HS-5 (cell line): ENCODE data around the gene HOXB5.
A peak's percentile ranks its signal among the peaks of the same experiment; 100 is the strongest.

Experiments
- DNase-seq: peaks from one replicate; pipeline ENCODE4 v3.0.0-alpha.2; 2012; ENCODE audit warnings: low read depth

The HOXB5 gene

DNA sequence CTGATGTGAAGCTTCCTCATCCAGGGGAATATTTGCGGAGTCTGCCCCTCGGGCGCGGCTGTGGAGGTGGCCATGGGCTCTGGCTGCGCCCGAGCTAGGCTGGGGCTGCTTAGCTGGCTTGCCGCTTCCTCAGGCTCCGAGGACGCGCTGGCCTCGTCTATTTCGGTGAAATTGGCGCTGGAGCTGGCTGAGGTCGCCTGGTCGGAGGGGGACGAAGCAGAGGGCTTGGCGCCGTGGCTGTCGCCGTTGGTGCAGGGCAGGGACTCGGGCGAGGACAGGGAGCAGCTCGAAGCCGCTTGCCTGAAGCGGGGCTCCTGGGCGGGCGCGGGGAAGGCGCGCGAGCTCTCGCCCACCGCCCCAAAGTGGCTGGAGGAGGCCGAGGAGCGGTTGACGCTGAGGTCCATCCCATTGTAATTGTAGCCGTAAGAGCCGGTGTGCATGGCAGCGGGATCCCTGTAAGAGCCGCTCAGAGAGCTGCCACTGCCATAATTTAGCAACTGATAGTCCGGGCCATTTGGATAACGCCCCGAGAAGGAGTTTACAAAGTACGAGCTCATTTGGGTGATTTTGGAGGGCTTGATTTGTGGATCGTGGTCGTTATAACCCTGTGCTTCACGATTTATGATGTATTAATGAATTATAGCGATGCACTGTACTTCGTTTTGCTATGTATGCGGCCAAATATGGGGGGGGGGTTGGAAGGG lies at the start of gene HOXB5:
TSS of gene HOXB5 (minus strand) at position 654 of the 704 bp plus-strand sequence. CDS start at position 557, 97 bp downstream.
- no peak for DNase-seq

DNA sequence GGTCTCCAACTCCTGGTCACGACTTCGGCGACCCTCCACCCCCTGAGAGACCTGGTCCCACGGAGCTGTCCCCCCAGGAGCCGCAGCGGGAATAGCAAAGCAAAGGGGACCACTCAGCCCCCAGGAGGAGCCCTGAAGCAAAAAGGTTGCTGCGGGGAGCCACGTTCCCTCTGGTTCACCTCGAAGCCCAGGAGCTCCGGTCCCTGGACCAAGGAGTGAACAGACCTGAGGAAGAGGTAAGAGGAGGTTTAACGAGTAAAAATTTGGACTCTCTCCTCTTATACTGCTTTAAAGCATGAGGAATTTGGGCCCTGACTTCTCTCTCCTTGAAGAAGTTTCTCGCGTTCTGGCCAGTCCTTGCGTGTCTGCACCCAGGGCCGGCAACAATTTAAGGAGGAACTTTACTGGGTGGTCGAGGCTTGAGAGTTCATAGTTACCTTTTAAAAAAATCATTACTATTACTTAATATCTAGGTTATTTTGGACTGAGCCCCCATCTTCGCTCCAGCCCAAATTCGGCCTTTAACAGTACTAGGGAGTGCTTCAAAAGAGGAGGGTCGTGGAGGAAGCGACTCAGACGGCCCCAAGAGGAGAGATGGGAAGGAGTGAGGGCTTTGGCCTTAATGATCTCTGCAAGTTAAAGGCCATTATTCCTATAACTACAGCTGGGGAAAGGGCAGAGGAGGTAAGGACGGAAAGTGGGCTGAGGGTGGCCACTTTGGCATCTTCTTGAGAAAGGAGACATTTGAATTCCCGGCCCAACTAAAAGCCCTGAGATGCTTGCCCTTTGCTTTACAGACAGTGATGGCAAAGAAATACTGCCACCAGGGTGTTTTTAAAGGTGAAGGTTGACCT lies 49.5 kb upstream of the HOXB5 start:
- no peak for DNase-seq

DNA sequence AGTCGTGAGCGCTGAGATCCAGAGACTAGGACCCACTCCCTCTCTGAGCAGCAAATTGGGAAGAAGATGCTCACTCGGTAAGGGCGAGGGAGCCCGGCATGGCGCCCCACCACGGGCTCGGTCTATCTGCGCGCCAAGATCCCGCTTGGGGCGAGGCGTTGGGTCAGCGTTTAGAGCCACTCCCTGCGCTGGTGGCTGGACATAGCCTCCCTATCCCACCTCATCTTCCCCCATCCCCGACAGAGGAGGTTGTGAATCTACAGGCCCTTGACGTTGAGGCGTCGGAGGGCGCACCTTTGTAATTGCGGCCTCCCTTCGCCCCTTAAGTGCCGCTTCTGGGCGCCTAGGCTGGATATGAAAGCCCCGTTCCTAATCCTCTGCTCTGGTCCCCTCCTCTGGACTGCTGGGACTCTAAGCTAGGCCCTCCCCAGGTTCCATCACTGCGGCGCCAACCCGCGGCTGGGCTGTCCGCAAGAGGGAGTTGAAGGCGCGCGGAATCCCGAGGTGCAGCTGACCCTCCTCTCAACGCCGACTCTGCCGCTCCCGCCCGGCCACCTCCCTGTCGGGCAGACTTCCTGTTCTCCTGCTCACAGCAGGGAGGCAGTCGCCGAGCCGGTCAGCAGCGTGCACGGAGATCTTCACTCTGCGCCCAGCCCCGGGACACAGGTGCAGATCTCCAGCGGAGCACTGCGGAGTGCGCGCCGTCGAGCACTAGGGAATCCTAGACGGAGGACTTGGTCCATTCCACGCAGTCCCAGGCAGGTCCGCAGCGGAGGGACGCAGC lies 48.7 kb upstream of the HOXB5 start:
- no peak for DNase-seq

DNA sequence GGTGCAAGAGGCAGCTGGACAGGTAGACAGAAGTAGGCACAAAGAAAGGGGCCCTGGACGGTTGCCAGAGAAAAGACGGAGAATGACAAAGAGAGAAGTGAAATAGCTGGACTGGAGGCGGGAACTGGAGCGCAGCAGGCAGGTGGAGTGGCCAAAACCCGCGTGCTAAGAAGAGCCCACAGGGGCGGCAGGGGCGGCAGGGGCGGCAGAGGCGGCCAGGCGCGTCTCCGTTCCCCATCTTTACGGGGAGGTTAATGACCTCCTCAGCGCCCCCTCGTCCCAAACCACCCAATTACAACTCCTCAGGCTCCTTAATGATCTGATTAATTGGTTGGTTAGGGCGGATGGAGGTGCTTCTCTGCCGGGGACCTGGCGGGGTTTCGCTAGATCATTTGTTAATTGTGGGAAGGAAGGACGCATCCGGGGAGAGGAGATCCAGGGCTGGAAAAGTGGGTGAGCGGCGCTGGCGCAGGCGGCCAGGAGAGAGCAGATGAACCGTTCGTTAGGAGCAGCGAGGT lies 48.0 kb upstream of the HOXB5 start:
- DNase-seq, result no peak

DNA sequence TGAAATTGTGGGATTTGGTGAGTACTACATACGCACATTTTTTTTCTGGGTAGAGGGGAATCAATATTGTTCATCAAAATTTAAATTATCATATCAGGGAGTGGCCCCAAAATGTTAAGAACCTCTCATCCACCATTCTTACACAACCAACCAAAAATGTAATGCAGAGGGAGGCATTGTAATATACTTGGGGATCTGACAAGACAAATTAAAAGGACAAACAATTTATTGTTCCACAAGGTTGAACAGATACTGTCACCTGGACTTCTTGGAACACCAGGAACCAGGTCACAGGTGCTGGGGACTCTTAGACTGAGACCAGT lies 47.2 kb upstream of the HOXB5 start:
- DNase-seq, result no peak

DNA sequence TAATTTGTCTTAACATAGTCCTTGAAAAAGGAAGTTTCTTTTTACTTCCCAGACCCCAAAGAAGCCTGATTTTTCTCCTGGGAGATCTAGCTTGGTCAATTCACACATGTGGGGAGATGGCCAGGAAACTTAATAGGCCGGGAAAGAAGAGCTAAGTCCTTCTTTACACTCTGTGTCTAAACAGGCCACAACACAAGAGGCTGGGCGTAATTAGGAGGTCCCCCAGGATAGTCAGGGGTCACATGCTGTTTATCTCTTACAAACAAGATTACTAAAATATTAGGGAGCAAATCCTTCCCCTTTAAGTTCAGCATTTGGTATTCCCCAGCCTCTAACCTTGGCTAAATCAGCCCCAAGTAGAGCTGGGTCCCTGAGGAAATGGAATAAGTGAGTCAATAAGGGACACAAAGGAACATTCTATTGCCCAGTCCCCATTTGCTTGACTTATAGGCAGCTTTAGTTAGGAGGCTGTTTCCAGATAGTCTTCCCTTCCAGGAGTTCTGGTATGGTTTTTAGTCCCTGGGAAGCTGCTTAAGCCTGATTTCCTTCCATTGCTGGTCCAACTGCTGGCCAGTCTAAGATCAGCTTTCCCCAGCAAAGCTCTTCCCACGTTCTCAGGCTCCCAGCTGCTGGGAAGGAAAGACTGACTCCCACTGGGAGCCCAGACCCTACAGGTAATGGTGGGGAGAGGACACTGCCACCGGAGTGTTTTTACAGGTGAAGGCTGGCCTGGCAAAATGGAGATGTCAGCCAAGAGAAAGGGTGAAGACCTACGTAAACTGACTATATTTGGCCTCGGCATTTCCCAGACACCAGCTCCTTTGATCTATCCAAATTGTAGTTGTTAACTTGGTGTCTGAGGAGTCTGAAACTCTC lies 46.6 kb upstream of the HOXB5 start:
- no peak for DNase-seq

DNA sequence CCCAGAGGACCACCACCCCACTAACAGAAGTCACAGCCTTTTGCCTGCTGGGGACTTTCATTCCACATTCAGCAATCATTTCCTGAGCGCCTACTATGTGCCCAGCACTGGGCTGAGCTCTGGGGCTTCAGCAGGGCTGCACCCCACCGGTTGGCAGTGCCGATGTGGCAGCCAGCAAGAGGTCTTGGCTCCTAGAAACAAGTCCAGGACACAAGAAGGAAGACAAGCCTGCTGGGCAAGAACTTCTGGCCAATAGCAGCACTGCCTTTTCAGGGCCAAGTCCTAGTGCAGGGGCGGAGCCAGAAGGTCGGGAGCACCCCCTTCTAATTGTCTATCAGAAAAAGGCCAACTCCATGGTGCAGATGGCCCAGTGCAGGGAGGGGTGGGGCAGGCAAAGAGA lies 45.6 kb upstream of the HOXB5 start:
- no peak for DNase-seq

DNA sequence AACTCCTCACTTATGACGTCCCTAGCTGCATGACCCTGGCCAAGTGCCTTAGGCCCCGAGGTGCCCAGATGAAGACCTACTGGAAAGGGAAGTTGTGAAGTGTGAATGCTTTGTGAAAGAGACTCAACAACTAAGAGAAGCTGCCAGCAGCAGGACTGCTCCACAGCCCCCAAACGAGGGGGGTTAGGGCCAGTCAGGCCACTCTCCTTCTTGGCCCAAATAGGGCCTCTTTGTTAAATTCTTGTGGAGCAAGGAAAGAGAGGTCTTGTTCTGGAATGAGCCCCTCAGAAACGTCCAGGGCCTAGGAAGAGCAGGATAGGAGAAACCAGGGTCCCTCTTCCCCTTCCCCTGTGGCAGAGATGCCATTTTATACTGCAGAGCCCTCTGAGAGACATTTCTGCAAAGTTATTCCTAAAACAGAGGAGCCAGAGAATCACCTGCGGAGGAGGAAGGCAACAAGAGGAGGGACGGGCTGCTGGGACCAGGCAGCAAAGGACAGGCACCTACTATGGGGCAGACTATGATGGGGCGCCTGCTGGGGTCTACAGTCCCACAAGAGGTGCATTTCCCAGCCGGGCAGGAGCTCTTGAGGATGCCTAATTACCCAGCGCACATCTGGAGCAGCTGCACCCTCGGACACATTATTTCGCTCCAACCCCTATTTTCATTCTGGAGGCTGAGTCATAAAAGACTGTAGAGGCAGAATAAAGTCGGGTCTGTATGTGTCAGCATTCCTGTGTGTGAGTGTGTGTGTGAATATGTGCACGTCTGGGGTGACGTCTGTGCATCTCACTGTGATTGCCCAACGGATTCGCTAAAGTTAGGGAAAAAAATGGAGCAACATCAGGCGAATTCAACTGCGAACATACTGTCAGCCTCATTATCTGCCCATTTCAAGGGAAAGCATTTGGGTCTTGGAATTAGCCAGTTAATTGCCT lies 44.0 kb upstream of the HOXB5 start:
- peak; percentile 82 for DNase-seq

DNA sequence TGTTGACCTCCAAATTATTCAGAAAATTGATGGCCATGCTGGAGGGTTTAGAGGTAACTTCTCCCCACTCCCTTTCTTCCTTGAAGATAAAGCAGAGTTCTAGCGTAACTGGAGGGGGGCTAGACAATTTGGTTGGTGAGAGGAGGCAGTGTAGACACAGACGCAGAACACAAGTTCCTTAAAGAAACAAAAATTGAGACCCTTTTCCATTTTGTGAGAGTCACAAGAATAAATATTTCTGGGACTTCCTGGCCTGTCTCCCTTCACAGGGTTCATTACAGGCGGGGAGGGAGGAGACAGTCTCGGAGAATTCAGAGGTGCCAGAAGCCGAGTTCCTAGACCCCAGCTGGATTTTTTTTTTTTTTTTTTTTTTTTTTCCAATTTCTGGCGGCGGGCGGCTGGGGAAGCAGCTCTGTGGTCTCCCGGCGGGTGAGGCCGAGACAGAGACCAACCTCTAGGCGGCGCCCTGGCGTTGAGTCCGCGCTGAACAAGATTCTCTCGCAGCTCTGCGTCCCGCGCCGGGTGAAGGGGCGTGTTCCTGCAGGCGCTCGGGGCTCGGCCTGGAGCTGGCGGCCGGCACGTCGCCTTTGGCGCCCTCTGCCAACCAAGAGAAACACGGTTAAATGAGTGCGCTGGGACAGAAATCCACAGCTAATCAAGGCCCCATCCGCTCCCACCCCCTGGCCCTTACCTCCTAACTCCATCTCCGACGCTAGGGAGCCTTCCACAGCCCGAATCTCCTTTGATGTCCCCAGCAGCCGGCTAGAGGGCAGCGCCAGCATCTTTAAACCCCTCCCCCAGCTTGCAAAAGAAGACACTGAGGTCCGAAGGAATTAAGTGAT lies 42.8 kb upstream of the HOXB5 start:
- DNase-seq, result no peak

DNA sequence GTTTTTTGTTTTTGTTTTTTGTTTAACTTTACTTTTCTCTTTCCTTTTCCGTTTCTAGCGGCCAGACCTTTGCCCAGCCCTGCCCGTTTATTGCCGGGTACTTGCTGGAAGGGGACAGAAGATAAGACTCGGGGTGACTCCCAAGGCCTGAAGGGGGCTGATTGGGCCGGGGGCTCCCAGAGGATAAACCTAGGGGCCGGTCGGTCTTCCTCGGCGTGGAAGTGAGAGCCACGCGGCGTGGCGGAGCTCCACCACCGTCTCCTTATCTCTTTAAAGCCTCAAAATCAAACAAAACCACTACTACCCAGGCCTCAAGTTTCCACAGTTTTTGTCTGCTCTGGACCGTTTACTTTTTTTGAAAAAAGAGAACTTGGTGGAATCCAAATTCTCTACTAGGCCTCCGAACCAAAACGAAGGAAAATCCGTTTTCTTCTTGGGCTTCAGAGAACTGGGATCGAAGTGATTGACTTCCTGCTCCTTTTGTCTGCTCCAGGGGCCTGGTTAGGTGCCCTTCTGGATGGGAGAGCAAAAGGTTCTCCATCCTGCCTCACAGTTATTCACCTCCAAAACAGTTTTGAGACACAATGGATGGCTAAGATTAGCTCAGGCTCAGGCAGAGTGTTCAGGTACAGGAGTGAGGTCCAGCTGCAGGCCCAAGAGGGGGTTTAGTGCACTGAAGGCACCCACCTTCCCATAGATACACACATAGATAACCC lies 41.1 kb upstream of the HOXB5 start:
- no peak for DNase-seq

DNA sequence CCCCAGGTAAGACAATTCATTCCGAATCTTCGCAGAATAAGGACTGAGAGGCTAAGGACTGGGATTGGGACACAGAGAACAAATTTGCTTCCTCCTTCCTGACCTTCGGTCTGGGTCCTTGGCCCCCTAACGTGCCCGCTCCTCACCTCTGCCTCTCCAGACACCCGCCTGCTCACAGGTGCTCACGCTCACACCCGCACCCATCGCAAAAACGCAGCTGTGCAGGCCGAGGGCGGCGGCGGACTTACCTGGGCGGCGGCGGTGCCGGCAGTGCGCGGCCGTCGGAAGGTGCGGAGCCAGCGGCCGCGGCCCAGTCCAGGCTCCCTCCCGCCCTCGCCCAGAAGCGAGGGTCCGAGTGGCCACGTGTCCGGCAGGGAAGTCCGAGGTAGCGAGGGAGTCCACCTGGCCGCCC lies 39.7 kb upstream of the HOXB5 start:
- DNase-seq, result no peak

DNA sequence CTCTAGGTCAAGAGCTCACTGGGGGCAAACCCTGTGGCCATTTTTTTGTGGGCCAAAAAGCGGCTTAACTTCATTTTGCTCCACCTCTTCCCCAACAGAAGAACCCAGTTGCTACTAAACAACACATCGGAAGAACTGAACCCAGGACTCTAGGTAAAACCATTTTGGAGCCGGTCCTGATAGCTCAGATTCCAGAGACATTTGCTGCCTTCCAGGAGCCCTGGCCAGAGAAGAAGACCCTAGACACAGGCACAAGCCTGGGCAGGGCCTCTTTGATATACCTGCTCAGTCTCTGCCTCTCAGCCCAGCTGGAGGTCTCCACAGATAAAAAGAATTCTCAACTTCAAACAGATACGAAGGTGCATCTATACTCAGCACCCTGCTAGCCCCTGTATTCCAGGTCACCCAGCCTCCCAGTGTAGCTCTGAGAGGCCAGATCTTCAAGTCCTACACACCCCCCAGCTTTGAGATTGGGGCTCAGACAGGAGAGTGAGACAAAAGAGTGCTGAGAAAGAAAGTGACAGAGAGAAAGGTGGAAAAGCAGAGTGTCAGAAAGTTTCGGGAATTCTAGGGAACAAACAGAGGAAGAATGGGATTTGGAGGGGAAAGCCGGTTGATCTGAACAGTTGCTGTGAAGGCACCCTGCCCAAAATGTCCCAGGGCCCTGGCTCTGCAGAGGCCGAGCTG lies 39.1 kb upstream of the HOXB5 start:
- no peak for DNase-seq

DNA sequence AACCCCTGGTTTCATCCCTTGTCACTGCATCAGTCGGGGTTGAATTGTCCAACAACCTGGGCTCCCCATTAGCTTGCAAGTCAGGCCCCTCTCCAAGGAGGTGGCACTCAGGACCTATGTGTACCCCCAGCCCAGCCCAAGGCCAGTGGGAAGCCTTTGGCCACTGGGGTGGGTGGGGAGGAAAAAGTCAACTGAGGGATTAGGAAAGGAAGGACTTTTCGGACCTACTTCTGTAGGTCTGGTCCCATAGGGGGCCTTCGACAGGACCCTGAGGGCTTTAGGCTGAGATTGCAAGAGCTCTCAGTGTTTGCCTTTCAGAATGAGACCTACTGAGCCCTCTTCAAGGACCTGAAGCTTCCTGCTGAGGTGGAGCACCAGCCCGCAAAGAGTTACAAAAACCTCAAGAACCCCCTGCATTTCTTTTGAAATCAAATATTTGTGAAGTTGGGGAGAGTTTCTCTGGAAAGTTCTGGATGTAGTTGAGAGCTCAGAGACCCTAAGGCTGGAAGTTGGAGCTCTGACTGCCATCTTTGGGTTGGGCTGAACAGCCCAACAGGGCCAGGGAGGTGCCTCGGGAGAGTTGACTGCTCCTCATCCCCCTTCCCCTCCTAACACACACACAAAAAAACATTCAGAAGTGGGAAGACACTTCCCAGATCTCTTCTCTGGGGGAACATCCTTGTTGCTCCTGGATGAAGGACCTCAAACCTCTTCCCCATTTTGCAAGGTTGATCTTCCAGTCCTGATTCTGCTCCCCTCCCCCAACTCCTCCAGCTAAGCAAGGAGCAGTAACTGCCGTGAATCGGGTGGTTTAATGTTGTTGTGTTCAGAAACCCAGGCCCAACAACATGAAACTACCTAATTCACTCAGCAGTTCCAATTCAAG lies 38.4 kb upstream of the HOXB5 start:
- no peak for DNase-seq

DNA sequence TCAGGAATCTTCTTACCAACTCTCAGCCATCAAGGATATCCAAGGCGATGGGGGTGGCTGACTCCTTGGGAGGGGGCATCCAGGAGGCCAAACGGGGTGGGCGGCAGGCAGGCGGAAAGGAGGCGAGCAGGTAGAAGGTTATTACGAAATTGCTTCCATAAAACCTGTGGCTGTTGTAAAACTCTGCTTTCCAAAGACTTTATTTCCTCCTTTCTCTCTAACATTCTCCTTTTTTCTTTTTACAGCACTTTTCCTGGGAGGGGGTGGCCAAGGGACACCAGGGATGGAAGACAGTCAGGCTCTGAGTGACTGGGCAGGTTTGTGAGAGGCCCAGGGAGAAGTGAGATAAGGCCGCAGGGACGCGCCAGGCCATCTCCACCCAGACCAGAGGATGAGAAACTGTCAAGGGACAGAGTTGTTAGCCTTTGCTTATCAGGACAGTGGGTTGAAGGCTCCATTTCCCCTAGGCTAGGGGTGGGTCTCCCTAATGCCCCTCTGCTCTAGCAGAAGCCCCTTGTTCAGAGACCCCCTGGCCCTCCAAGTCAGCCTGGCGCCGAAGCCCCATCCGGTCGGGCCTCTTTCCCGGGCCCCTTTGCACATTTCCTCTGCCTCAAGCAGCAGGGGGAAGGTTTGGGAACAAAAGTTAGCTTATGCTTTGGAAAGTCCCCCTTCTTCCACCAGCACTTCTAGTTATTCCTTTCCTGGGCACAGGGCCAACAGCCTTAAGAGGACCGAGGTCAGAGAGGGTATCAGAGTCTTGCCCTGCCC lies 37.5 kb upstream of the HOXB5 start:
- no peak for DNase-seq

DNA sequence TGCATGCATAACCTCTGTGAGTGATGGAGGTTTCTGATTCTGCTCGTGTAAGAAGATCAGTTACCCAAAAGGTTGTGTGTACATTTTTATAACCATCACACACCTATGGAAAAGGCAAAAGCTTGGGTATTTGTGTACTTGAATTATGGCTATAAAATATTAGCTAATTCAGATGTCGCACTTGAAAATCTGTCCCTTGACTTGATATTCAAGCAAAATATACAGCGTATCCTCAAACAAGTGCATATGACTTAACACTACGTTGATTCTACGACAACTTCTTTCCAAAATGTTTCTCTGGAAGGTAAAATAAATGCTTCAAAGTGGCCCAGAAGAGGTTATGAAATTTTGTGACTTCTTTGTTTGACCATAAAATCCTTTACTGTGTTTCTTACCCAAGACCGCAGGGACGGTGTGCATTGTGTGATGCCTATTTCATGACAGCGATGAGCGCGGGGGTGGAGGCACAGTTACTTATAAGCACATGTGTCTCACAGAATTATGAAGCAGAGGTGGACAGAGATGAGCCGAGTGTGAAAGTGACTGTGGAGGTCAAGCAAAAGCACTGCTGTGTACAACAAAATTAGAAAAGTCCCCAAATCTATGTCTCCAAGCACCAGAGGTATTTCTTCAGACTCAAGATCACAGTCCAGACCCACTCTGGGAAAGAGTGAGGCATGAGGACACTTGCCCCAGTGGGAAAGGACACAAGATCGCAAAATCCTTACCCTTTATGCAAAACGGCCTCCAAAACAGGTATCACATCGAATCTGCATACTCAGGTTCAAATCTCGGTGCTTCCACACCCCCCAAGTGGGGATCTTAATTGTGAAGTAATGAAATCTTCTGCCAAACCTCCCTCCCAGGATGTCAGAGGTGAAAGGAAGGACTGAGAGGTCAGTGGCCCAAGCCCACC lies 36.7 kb upstream of the HOXB5 start:
- no peak for DNase-seq
